NB4 (cell line): ENCODE measurements around the gene ITGA6.

ENCODE experiments used
- POLR2A ChIP-seq: IDR thresholded peaks from 2 replicates; pipeline ENCODE4 v1.6.1; 2011; ENCODE audit warnings: mild to moderate bottlenecking; ENCODE audit not compliant: insufficient read length; ENCODE audit errors: extremely low read depth
- TF ChIP-seq, protein P1 (sequence below): IDR thresholded peaks from one replicate; pipeline ENCODE4 v1.5.1; 2012; ENCODE audit warnings: low read depth, low read length

DNA sequence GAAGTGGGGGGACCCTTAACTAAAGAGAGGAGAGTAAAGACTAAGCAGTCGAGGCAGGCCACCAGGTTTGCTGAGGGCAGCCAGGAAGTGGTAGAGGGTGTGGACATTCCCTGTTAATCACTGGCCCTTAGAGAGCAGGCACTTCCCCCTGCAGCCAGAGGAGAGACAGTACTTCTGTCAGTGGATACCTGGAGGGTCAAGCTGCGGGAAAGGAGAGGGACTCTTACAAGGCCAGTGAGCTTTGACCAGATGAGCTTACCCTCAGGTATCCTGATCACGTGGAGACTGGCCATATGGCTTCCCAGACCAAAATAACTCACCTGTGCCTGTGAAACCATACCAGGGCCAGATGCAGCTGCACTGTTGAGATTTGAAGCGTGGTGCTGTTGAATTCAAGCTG lies 28.6 kb downstream of the ITGA6 start:
- TF ChIP-seq, protein P1, sequence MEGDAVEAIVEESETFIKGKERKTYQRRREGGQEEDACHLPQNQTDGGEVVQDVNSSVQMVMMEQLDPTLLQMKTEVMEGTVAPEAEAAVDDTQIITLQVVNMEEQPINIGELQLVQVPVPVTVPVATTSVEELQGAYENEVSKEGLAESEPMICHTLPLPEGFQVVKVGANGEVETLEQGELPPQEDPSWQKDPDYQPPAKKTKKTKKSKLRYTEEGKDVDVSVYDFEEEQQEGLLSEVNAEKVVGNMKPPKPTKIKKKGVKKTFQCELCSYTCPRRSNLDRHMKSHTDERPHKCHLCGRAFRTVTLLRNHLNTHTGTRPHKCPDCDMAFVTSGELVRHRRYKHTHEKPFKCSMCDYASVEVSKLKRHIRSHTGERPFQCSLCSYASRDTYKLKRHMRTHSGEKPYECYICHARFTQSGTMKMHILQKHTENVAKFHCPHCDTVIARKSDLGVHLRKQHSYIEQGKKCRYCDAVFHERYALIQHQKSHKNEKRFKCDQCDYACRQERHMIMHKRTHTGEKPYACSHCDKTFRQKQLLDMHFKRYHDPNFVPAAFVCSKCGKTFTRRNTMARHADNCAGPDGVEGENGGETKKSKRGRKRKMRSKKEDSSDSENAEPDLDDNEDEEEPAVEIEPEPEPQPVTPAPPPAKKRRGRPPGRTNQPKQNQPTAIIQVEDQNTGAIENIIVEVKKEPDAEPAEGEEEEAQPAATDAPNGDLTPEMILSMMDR: no peak
- TF ChIP-seq POLR2A: no peak
